Testis (tissue), 2 donors: ENCODE results near the gene GPT2.

Source experiments
- POLR2A ChIP-seq: fragments of 450-650 bp; IDR thresholded peaks from one replicate; pipeline ENCODE4 v1.6.1; 2017; ENCODE audit warnings: antibody characterized with exemption, mild to moderate bottlenecking, moderate library complexity
- TF ChIP-seq, protein P1 (sequence below), 3 experiments: fragments of 450-650 bp in 2 of 3; fragments of 200-600 bp in 1 of 3; sonication (generic) in 1 of 3; IDR thresholded peaks; one replicate each; pipeline ENCODE4 v1.5.1; 2016 to 2019; ENCODE audit warnings: antibody characterized with exemption in 3 of 3, mild to moderate bottlenecking in 2 of 3, moderate library complexity in 1 of 3

DNA sequence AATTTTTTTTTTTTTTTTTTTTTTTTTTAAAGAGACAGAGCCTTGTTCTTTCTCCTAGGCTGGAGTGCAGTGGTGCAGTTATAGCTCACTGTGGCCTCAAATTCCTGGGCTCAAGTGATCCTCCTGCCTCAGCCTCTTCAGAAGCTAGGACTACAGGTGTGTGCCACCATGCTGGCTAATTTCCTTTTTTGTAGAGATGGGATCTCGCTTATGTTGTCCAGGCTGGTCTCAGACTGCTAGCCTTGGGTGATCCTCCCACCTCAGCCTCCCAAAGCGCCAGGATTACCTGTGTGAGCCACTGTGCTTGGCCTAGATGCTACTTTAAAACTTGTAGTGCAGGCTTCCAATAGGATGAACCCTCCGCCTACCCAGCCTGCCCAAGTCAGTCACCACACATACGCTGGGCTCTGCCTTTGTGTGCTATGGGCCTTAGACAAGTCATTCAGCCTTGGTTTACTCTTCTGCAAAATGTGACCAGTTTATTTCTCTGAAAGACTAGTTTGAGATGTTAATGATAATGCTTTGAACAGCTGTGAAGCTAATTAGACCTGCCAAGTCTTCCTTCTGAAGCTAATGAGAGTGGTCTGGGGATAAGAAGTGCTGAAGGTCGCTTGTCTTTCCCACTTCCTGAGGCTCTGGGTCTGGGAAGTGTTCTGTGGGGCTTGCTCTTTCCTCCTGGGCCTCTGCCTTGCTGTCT, 5.2 kb downstream of the GPT2 start:
- TF ChIP-seq, protein P1, sequence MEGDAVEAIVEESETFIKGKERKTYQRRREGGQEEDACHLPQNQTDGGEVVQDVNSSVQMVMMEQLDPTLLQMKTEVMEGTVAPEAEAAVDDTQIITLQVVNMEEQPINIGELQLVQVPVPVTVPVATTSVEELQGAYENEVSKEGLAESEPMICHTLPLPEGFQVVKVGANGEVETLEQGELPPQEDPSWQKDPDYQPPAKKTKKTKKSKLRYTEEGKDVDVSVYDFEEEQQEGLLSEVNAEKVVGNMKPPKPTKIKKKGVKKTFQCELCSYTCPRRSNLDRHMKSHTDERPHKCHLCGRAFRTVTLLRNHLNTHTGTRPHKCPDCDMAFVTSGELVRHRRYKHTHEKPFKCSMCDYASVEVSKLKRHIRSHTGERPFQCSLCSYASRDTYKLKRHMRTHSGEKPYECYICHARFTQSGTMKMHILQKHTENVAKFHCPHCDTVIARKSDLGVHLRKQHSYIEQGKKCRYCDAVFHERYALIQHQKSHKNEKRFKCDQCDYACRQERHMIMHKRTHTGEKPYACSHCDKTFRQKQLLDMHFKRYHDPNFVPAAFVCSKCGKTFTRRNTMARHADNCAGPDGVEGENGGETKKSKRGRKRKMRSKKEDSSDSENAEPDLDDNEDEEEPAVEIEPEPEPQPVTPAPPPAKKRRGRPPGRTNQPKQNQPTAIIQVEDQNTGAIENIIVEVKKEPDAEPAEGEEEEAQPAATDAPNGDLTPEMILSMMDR (IDR thresholded peaks at IDR 0.05), result no peak
- TF ChIP-seq POLR2A, result no peak
